Measurements from ENCODE around the gene ELL. TPM values are rescaled to one million over a fixed set of nuclear protein-coding genes. Genes with fewer than 3 reads are reported as not detected.
A peak's percentile ranks its signal among the peaks of the same experiment; 100 is the strongest.

ELL gene
- total and polyA plus RNA-seq, 7 donors = 6.2 to 20.2 (median 11.5) TPM

GRCh38 chr19:18507727-18508440 lies 14.0 kb downstream of the ELL start:
- TF ChIP-seq POLR2A (IDR thresholded peaks at IDR 0.05) (no peak), EP300 (IDR thresholded peaks at IDR 0.05) (no peak), POLR2AphosphoS5 (IDR thresholded peaks at IDR 0.05) (no peak), CTCF (IDR thresholded peaks at IDR 0.05) (no peak)
- intact Hi-C loops (cut with DNase I) = loop anchor here (10.0 kb wide), 1 partner anchor 53 kb away; no protein-coding TSS in a partner anchor
- WGBS, 2 donors = 59 to 63% methylated on average over 11 of the region's 11 CpGs
- Histone ChIP-seq H3K27ac (peak overlapping the region; percentile 49 to 74 (median 57)), H3K4me1 (peaks cover 0 to 82% (median 71%) of the 10 kb centered on the region in 4 donors), H3K27me3 (no peaks in the 10 kb centered on the region), H3K36me3 (no peaks in the 10 kb centered on the region), H3K4me3 (no peak overlapping the region), H3K9me3 (no peaks in the 10 kb centered on the region)
- DNase-seq = peak; percentile 83

- H3K27ac ChIP-seq = peak overlapping the region; percentile 49 to 74 (median 57)
- peaks cover 0 to 84% (median 75%) of the 10 kb centered on the region in 4 donors for H3K4me1 ChIP-seq
- intact Hi-C loops (cut with DNase I) = loop anchor here (10.0 kb wide), 1 partner anchor 52 kb away; no protein-coding TSS in a partner anchor
- 46 to 54% methylated on average over 9 of the region's 9 CpGs for WGBS, 2 donors
- H3K27me3 ChIP-seq = no peaks in the 10 kb centered on the region
- DNase-seq = no peak
- no peaks in the 10 kb centered on the region for H3K36me3 ChIP-seq
- H3K9me3 ChIP-seq = no peaks in the 10 kb centered on the region
- no peak overlapping the region for H3K4me3 ChIP-seq
- TF ChIP-seq POLR2A (IDR thresholded peaks at IDR 0.05) = no peak
- no peak for TF ChIP-seq EP300 (IDR thresholded peaks at IDR 0.05)
- TF ChIP-seq CTCF (IDR thresholded peaks at IDR 0.05) = no peak
- TF ChIP-seq POLR2AphosphoS5 (IDR thresholded peaks at IDR 0.05) = peak in 1 of 4 donors; percentile 10
Observed at GRCh38 chr19:18507021-18507726, 14.7 kb downstream of the ELL start.

- intact Hi-C loops (cut with DNase I) = loop anchor here (10.0 kb wide), 1 partner anchor 52 kb away; no protein-coding TSS in a partner anchor
- 64 to 76% methylated on average over 19 of the region's 19 CpGs for WGBS, 2 donors
- TF ChIP-seq POLR2AphosphoS5 (IDR thresholded peaks at IDR 0.05) (no peak), EP300 (IDR thresholded peaks at IDR 0.05) (no peak), CTCF (IDR thresholded peaks at IDR 0.05) (no peak), POLR2A (IDR thresholded peaks at IDR 0.05) (no peak)
- H3K4me1 ChIP-seq = peaks cover 0 to 92% (median 84%) of the 10 kb centered on the region in 4 donors
- no peak overlapping the region for H3K4me3 ChIP-seq
- no peaks in the 10 kb centered on the region for H3K9me3 ChIP-seq
- no peak for DNase-seq
- no peaks in the 10 kb centered on the region for H3K27me3 ChIP-seq
- peak overlapping the region; percentile 49 to 74 (median 57) for H3K27ac ChIP-seq
- H3K36me3 ChIP-seq = no peaks in the 10 kb centered on the region
Observed at GRCh38 chr19:18506101-18506930, 15.6 kb downstream of the ELL start.

- TF ChIP-seq CTCF (IDR thresholded peaks at IDR 0.05) = no peak
- TF ChIP-seq EP300 (IDR thresholded peaks at IDR 0.05) = no peak
- TF ChIP-seq POLR2A (IDR thresholded peaks at IDR 0.05) = no peak
- no peak for TF ChIP-seq POLR2AphosphoS5 (IDR thresholded peaks at IDR 0.05)
- Histone ChIP-seq H3K27me3 (no peaks in the 10 kb centered on the region), H3K4me3 (no peak overlapping the region), H3K9me3 (no peaks in the 10 kb centered on the region), H3K27ac (peak overlapping the region; percentile 45 to 74 (median 70)), H3K36me3 (no peaks in the 10 kb centered on the region), H3K4me1 (peaks cover 0 to 99% (median 95%) of the 10 kb centered on the region in 4 donors)
- no peak for DNase-seq
- WGBS, 2 donors = 25 to 70% methylated on average over 8 of the region's 8 CpGs
- intact Hi-C loops (cut with DNase I) = loop anchor here (10.0 kb wide), 1 partner anchor 50 kb away; no protein-coding TSS in a partner anchor
Observed at GRCh38 chr19:18504886-18505610, 16.8 kb downstream of the ELL start.

All from sigmoid colon (tissue), 7 donors.